Glomerular endothelial cell (primary cell): ENCODE data around the gene FIS1. TPM values are rescaled to one million over a fixed set of nuclear protein-coding genes. Genes with fewer than 3 reads are reported as not detected.

Experiments
- DNase-seq: peaks from one replicate; pipeline ENCODE4 v3.0.0-alpha.2; 2011; ENCODE audit warnings: low read depth, low spot score; ENCODE audit errors: extremely low read depth
- total RNA-seq: library from RNA; depleted of rRNA; stranded (reverse); fragments of >200 nt; gene quantifications from 2 replicates; pipeline ENCODE4 v1.2.3, GENCODE V29; 2015

The FIS1 gene
- total RNA-seq, 1 donor from 2014 or later, result 214 TPM

GRCh38 chr7:101235522-101235921 lies 9.4 kb downstream of the FIS1 start:
- DNase-seq, result no peak

GRCh38 chr7:101235050-101235449 lies 9.8 kb downstream of the FIS1 start:
- DNase-seq, result no peak

- no peak for DNase-seq
Measured at GRCh38 chr7:101234636-101235035, 10.2 kb downstream of the FIS1 start.

GRCh38 chr7:101233907-101234547 lies 10.9 kb downstream of the FIS1 start:
- DNase-seq, result no peak

- no peak for DNase-seq
Measured at GRCh38 chr7:101232141-101232850, 12.6 kb downstream of the FIS1 start.

GRCh38 chr7:101231644-101232043 lies 13.2 kb downstream of the FIS1 start:
- no peak for DNase-seq

- DNase-seq, result no peak
Measured at GRCh38 chr7:101226721-101227120, 18.2 kb downstream of the FIS1 start.

GRCh38 chr7:101225650-101226049 lies 19.2 kb downstream of the FIS1 start:
- no peak for DNase-seq

- DNase-seq, result no peak
Measured at GRCh38 chr7:101223528-101223927, 21.4 kb downstream of the FIS1 start.

- DNase-seq, result no peak
Measured at GRCh38 chr7:101222275-101222830, 22.5 kb downstream of the FIS1 start.

- no peak for DNase-seq
Measured at GRCh38 chr7:101220295-101220694, 24.6 kb downstream of the FIS1 start.

- no peak for DNase-seq
Measured at GRCh38 chr7:101218236-101219125, 26.4 kb downstream of the FIS1 start.

- DNase-seq, result peak; percentile 96
Measured at GRCh38 chr7:101217388-101218235, 27.3 kb downstream of the FIS1 start, which contains the start of the genes PLOD3 and ZNHIT1. Gene PLOD3 (minus strand): TSS chr7:101217581. CDS start chr7:101217274, 307 bp downstream. Gene ZNHIT1 (plus strand): TSS chr7:101218165. CDS start chr7:101218196, 31 bp downstream.

- DNase-seq, result no peak
Measured at GRCh38 chr7:101216860-101217387, 28.0 kb downstream of the FIS1 start.

- DNase-seq, result no peak
Measured at GRCh38 chr7:101216001-101216859, 28.7 kb downstream of the FIS1 start.

GRCh38 chr7:101212014-101212413 lies 32.9 kb downstream of the FIS1 start:
- DNase-seq, result no peak

GRCh38 chr7:101211501-101211900 lies 33.4 kb downstream of the FIS1 start:
- DNase-seq, result no peak

- DNase-seq, result no peak
Measured at GRCh38 chr7:101210143-101210542, 34.7 kb downstream of the FIS1 start.

- DNase-seq, result no peak
Measured at GRCh38 chr7:101208794-101209193, 36.1 kb downstream of the FIS1 start.
